HEK293 (cell line): ENCODE measurements around the gene BOD1L2.

ENCODE experiments used
- CTCF ChIA-PET: fragments of 350-600 bp; formaldehyde crosslinking; extraction: SDS; loops from one replicate; lab custom pipeline; 2021; ENCODE audit warnings: antibody characterized with exemption; lab: Yijun Ruan, JAX
- POLR2A ChIA-PET: fragments of 300-600 bp; formaldehyde crosslinking; extraction: SDS; loops from one replicate; lab custom pipeline; 2020; ENCODE audit warnings: antibody characterized with exemption, inconsistent platforms; lab: Yijun Ruan, JAX
- H3K27ac ChIP-seq: fragments of 200-500 bp; sonication (Bioruptor generic); 2 replicates; pipeline ENCODE4 v1.5.1; 2014; ENCODE audit warnings: low read depth, low read length, control low read depth, inconsistent platforms; ENCODE audit errors: extremely low read depth
- H3K36me3 ChIP-seq, 2 experiments: fragments of 200-500 bp in 1 of 2; sonication (Bioruptor generic) in 1 of 2; 1 replicate in 1 of 2; 2 replicates in 1 of 2; pipeline ENCODE4 v1.5.1; 2014 to 2017; ENCODE audit warnings: inconsistent platforms in 2 of 2, low read length in 2 of 2; ENCODE audit not compliant: control insufficient read depth in 2 of 2, insufficient read depth in 1 of 2
- H3K4me1 ChIP-seq: fragments of 200-500 bp; sonication (Bioruptor generic); 2 replicates; pipeline ENCODE4 v1.5.1; 2014; ENCODE audit warnings: mild to moderate bottlenecking, low read length, inconsistent platforms; ENCODE audit not compliant: control insufficient read depth, insufficient read depth
- H3K4me3 ChIP-seq: 2 replicates; pipeline ENCODE4 v1.5.1; 2011; ENCODE audit warnings: low read depth, mild to moderate bottlenecking, control low read depth, low read length, moderate library complexity
- H3K9me3 ChIP-seq: fragments of 200-500 bp; sonication (Bioruptor generic); 2 replicates; pipeline ENCODE4 v1.5.1; 2014; ENCODE audit warnings: low read depth, low read length, inconsistent platforms; ENCODE audit not compliant: control insufficient read depth, insufficient read depth
- KLF10 ChIP-seq: fragments of 450-650 bp; IDR thresholded peaks from 2 replicates; pipeline ENCODE4 v1.5.1; 2018; ENCODE audit warnings: missing biosample characterization, mild to moderate bottlenecking, missing genetic modification characterization
- SCRT1 ChIP-seq: fragments of 450-650 bp; formaldehyde crosslinking; IDR thresholded peaks from 2 replicates; pipeline ENCODE4 v1.5.1; 2016; ENCODE audit warnings: missing biosample characterization, missing genetic modification characterization, borderline replicate concordance
- SP3 ChIP-seq: fragments of 450-650 bp; formaldehyde crosslinking; IDR thresholded peaks from 2 replicates; pipeline ENCODE4 v1.5.1; 2016; ENCODE audit warnings: missing biosample characterization, missing genetic modification characterization
- WT1 ChIP-seq: fragments of 450-650 bp; formaldehyde crosslinking; IDR thresholded peaks from 2 replicates; pipeline ENCODE4 v1.5.1; 2016; ENCODE audit warnings: missing biosample characterization, missing genetic modification characterization
- YY1 ChIP-seq: fragments of 450-650 bp; formaldehyde crosslinking; IDR thresholded peaks from 2 replicates; pipeline ENCODE4 v1.5.1; 2018; ENCODE audit warnings: missing biosample characterization, missing genetic modification characterization
- YY2 ChIP-seq: fragments of 450-650 bp; formaldehyde crosslinking; IDR thresholded peaks from 2 replicates; pipeline ENCODE4 v1.5.1; 2016; ENCODE audit warnings: missing biosample characterization, missing genetic modification characterization
- ZEB2 ChIP-seq: fragments of 450-650 bp; formaldehyde crosslinking; IDR thresholded peaks from 2 replicates; pipeline ENCODE4 v1.5.1; 2016; ENCODE audit warnings: missing biosample characterization, missing genetic modification characterization
- ZFP3 ChIP-seq: fragments of 450-650 bp; formaldehyde crosslinking; IDR thresholded peaks from 2 replicates; pipeline ENCODE4 v1.5.1; 2016; ENCODE audit warnings: low read depth, missing biosample characterization, missing genetic modification characterization
- ZIC2 ChIP-seq: fragments of 450-650 bp; formaldehyde crosslinking; IDR thresholded peaks from 2 replicates; pipeline ENCODE4 v1.5.1; 2016; ENCODE audit warnings: missing biosample characterization, missing genetic modification characterization
- ZNF23 ChIP-seq: fragments of 450-650 bp; formaldehyde crosslinking; IDR thresholded peaks from 2 replicates; pipeline ENCODE4 v1.5.1; 2016; ENCODE audit warnings: missing biosample characterization, missing genetic modification characterization, borderline replicate concordance
- ZNF24 ChIP-seq: fragments of 450-650 bp; formaldehyde crosslinking; IDR thresholded peaks from 2 replicates; pipeline ENCODE4 v1.5.1; 2016; ENCODE audit warnings: missing biosample characterization, missing genetic modification characterization
- ZNF292 ChIP-seq: fragments of 450-650 bp; formaldehyde crosslinking; IDR thresholded peaks from 2 replicates; pipeline ENCODE4 v1.5.1; 2016; ENCODE audit warnings: low read depth, missing biosample characterization, missing genetic modification characterization, borderline replicate concordance
- ZNF404 ChIP-seq: fragments of 450-650 bp; formaldehyde crosslinking; IDR thresholded peaks from 2 replicates; pipeline ENCODE4 v1.5.1; 2017; ENCODE audit warnings: missing biosample characterization, missing genetic modification characterization
- ZNF610 ChIP-seq: fragments of 450-650 bp; formaldehyde crosslinking; IDR thresholded peaks from 2 replicates; pipeline ENCODE4 v1.5.1; 2016; ENCODE audit warnings: missing biosample characterization, missing genetic modification characterization, borderline replicate concordance
- ZNF654 ChIP-seq: fragments of 450-650 bp; formaldehyde crosslinking; IDR thresholded peaks from 2 replicates; pipeline ENCODE4 v1.5.1; 2016; ENCODE audit warnings: low read depth, missing biosample characterization, missing genetic modification characterization
- ZNF830 ChIP-seq: fragments of 450-650 bp; IDR thresholded peaks from 2 replicates; pipeline ENCODE4 v1.5.0; 2018; ENCODE audit warnings: missing biosample characterization, missing genetic modification characterization, low read depth, mild to moderate bottlenecking, moderate library complexity
- ZNF837 ChIP-seq: fragments of 450-650 bp; formaldehyde crosslinking; IDR thresholded peaks from 2 replicates; pipeline ENCODE4 v1.5.1; 2016; ENCODE audit warnings: missing biosample characterization, missing genetic modification characterization
- ZSCAN30 ChIP-seq: fragments of 450-650 bp; IDR thresholded peaks from 2 replicates; pipeline ENCODE4 v1.5.1; 2018; ENCODE audit warnings: missing biosample characterization, mild to moderate bottlenecking, missing genetic modification characterization, moderate library complexity
- TF ChIP-seq, protein P1 (sequence below): fragments of 450-650 bp; formaldehyde crosslinking; IDR thresholded peaks from 2 replicates; pipeline ENCODE4 v1.5.1; 2016; ENCODE audit warnings: missing biosample characterization, missing genetic modification characterization, low read depth
- TF ChIP-seq, protein P2 (sequence below): fragments of 450-650 bp; formaldehyde crosslinking; IDR thresholded peaks from 2 replicates; pipeline ENCODE4 v1.5.1; 2016; ENCODE audit warnings: missing biosample characterization, missing genetic modification characterization

BOD1L2 gene

DNA sequence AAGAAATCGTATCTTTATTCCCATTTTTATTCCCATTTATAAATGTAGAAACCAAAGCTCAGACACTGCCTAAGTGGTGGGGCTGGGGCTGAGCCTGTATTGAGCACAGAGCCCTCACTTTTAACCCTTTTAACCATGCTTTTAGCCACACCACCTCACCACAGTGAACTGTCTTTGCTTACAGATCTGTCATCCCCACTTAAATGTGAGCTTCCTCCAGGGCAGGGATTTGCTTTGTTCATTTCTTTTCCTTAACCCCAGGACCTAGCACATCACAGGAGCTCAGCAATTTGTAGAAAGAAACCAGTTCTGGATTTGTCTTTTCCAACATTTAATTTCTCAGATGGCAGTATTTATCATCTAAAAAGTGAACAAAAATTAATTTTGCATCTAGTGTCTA lies 2.2 kb downstream of the BOD1L2 start:
- no peak overlapping the region for H3K4me3 ChIP-seq
- POLR2A ChIA-PET, result no interaction called here
- H3K36me3 ChIP-seq, result no peaks in the 10 kb centered on the region
- no peak overlapping the region for H3K27ac ChIP-seq
- no peaks in the 10 kb centered on the region for H3K9me3 ChIP-seq
- peaks cover 7% of the 10 kb centered on the region; the same call in 1 of the 2 replicates for H3K4me1 ChIP-seq
- CTCF ChIA-PET, result interaction anchor here (0.6 to 1.0 kb wide), 4 partner anchors 29 to 1098 kb away, joined by 3 to 5 read pairs (median 3); no protein-coding TSS in a partner anchor
- no peak for TF ChIP-seq KLF10

DNA sequence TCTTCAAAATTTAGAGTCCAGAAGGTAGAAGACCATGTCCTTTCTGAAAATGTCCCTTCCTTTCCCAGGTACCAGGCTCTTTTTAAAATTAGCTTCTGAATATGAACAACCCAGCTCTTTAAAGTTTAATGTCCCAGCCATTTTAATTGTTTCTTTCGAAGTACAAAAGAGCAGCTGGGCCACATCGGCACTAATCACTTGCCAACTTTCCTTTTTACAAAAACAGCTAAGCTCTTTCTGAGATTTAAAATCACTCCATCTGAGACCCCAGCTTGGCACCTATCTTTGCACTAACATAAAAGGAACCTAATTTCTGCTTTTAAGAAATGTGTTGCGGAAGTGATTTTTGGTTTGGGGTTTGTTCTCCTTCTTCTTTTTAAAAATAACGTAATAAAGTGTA lies 2.6 kb downstream of the BOD1L2 start:
- Histone ChIP-seq H3K4me3 (no peak overlapping the region), H3K36me3 (no peaks in the 10 kb centered on the region), H3K9me3 (no peaks in the 10 kb centered on the region), H3K4me1 (peaks cover 7% of the 10 kb centered on the region; the same call in 1 of the 2 replicates), H3K27ac (no peak overlapping the region)
- ChIA-PET POLR2A (no interaction called here), CTCF (interaction anchor here (0.5 to 1.0 kb wide), 4 partner anchors 29 to 734 kb away, joined by 3 to 5 read pairs (median 3); no protein-coding TSS in a partner anchor)
- TF ChIP-seq ZIC2 (tag by site-specific recombination) (no peak), ZNF654 (no peak), SP3 (tag by site-specific recombination) (no peak), ZNF292 (no peak)

DNA sequence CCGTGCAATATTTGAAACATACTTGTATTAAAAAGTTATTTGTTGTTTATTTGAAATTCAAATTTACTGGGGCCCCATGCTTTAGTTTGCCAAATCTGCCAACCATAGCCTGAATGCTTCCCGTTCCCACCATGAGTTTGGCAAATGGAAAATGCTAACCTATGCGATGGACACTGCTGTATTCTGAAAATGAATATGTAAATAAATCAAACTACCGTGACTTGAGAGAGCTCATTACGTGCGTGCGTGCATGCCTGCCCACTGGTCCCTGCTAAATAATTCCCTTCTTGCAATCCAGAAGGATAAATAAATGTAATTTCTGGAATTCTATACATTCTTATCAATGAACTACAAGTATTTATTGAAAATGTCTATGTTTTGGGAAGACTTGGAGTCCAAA lies 3.2 kb downstream of the BOD1L2 start:
- no peak for TF ChIP-seq ZNF404 (tag by site-specific recombination)
- no peak for TF ChIP-seq ZNF837 (tag by site-specific recombination)
- no peak for TF ChIP-seq SCRT1 (tag by site-specific recombination)
- no peak for TF ChIP-seq ZNF830 (tag by site-specific recombination)
- TF ChIP-seq, protein P1, sequence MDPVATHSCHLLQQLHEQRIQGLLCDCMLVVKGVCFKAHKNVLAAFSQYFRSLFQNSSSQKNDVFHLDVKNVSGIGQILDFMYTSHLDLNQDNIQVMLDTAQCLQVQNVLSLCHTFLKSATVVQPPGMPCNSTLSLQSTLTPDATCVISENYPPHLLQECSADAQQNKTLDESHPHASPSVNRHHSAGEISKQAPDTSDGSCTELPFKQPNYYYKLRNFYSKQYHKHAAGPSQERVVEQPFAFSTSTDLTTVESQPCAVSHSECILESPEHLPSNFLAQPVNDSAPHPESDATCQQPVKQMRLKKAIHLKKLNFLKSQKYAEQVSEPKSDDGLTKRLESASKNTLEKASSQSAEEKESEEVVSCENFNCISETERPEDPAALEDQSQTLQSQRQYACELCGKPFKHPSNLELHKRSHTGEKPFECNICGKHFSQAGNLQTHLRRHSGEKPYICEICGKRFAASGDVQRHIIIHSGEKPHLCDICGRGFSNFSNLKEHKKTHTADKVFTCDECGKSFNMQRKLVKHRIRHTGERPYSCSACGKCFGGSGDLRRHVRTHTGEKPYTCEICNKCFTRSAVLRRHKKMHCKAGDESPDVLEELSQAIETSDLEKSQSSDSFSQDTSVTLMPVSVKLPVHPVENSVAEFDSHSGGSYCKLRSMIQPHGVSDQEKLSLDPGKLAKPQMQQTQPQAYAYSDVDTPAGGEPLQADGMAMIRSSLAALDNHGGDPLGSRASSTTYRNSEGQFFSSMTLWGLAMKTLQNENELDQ (tag by site-specific recombination), result no peak
- TF ChIP-seq YY1 (tag by site-specific recombination), result no peak
- TF ChIP-seq WT1 (tag by site-specific recombination), result no peak
- no peak for TF ChIP-seq ZFP3 (tag by site-specific recombination)
- no peak for TF ChIP-seq YY2
- TF ChIP-seq ZSCAN30, result no peak
- no peak for TF ChIP-seq ZNF24 (tag by site-specific recombination)
- no peak for TF ChIP-seq ZNF23 (tag by site-specific recombination)
- TF ChIP-seq, protein P2, sequence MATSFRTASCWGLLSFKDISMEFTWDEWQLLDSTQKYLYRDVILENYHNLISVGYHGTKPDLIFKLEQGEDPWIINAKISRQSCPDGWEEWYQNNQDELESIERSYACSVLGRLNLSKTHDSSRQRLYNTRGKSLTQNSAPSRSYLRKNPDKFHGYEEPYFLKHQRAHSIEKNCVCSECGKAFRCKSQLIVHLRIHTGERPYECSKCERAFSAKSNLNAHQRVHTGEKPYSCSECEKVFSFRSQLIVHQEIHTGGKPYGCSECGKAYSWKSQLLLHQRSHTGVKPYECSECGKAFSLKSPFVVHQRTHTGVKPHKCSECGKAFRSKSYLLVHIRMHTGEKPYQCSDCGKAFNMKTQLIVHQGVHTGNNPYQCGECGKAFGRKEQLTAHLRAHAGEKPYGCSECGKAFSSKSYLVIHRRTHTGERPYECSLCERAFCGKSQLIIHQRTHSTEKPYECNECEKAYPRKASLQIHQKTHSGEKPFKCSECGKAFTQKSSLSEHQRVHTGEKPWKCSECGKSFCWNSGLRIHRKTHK (tag by site-specific recombination), result no peak
- no peak for TF ChIP-seq ZNF610 (tag by site-specific recombination)
- TF ChIP-seq ZEB2, result no peak
- CTCF ChIA-PET, result interaction anchor here (0.5 kb wide), 1 partner anchor 734 kb away, joined by 3 read pairs; no protein-coding TSS in a partner anchor
- no peak overlapping the region for H3K27ac ChIP-seq
- H3K4me3 ChIP-seq, result no peak overlapping the region
- H3K9me3 ChIP-seq, result no peaks in the 10 kb centered on the region
- POLR2A ChIA-PET, result no interaction called here
- no peaks in the 10 kb centered on the region for H3K36me3 ChIP-seq
- H3K4me1 ChIP-seq, result peaks cover 7% of the 10 kb centered on the region; the same call in 1 of the 2 replicates
